Measurements from ENCODE around the gene SGMS2. TPM values are rescaled to one million over a fixed set of nuclear protein-coding genes. Genes with fewer than 3 reads are reported as not detected.

SGMS2 gene
- not detected for total RNA-seq

DNA sequence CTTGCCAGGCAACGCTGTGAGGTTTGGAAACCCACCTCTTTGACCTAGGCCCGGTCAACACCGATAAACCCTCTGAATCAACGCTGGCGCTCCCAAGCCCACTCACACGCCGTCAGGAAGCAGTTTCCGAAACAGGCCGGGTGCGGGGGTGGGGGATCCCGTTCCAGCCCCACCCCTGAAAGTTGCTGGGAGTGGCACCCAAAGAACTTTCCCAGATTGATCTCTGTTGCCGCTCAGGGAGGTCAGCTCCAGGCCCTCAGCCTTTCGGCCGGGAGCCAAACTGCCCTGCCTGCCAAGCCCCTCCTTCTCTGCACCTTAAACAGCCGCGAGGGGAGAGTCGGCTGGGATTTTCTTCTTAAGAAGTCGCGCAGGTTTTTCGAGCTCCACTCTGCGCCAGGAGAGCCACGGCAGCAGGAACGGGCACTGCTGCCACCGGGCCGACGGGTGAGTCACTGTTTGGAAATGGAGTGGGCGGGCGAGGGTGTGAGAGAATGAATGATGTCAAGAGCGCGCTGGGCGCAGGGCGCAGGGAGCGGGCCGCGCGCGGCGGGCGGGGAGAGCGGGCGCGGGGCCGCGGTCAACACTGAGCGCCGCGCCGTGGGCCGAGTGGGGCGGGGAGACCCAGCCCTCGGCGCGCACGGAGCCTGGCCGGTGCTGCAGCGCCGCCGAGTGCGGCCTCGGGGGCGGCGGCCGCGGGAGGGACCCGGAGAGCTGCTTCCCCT is at the start of gene SGMS2:
TSS of gene SGMS2 (plus strand) at position 583 of the 722 bp plus-strand sequence. CDS start 70,622 bp downstream, outside the sequence.
- peaks cover 9% of the 10 kb centered on the region for H3K4me1 Mint-ChIP-seq (ENCODE audit: low read depth)
- CTCF ChIA-PET: no interaction called here
- H3K36me3 Mint-ChIP-seq (ENCODE audit: low read depth): no peaks in the 10 kb centered on the region
- POLR2A ChIA-PET: no interaction called here
- no peaks in the 10 kb centered on the region for H3K9me3 Mint-ChIP-seq (ENCODE audit: insufficient read depth)
- no peak within 1 kb of the TSS for H3K27ac Mint-ChIP-seq
- peak; percentile 85 for ATAC-seq
- peak within 1 kb of the TSS; percentile 75 for H3K4me3 Mint-ChIP-seq
- peak; percentile 43 for DNase-seq
- peaks cover 61% of the 10 kb centered on the region for H3K27me3 Mint-ChIP-seq (ENCODE audit: low read depth)

DNA sequence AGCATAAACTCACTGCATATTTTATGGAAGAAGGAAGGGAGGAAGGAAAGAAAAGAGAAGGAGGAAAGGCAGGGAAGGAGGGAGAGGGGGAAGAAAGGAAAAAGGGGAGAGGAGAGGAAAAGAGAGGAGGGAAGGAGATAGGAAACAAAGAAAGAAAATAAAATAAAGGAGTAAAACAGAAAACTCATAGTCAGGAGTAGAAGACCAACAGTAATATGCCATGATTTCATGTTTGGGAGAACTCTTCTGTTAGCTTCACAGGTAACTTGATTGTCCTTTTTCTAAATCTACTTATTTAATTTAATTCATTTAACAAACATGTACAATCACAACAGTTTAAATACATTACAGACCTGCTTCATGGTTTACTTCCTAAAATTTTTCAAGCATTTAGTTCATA is 46.8 kb upstream of the SGMS2 start:
- Mint-ChIP-seq H3K4me1 (ENCODE audit: low read depth) (no peaks in the 10 kb centered on the region), H3K36me3 (ENCODE audit: low read depth) (no peaks in the 10 kb centered on the region), H3K27ac (no peak overlapping the region), H3K4me3 (no peak overlapping the region), H3K27me3 (ENCODE audit: low read depth) (peaks cover 5% of the 10 kb centered on the region), H3K9me3 (ENCODE audit: insufficient read depth) (peaks cover 17% of the 10 kb centered on the region)
- ChIA-PET POLR2A (no interaction called here), CTCF (no interaction called here)
- no peak for DNase-seq
- ATAC-seq: no peak

DNA sequence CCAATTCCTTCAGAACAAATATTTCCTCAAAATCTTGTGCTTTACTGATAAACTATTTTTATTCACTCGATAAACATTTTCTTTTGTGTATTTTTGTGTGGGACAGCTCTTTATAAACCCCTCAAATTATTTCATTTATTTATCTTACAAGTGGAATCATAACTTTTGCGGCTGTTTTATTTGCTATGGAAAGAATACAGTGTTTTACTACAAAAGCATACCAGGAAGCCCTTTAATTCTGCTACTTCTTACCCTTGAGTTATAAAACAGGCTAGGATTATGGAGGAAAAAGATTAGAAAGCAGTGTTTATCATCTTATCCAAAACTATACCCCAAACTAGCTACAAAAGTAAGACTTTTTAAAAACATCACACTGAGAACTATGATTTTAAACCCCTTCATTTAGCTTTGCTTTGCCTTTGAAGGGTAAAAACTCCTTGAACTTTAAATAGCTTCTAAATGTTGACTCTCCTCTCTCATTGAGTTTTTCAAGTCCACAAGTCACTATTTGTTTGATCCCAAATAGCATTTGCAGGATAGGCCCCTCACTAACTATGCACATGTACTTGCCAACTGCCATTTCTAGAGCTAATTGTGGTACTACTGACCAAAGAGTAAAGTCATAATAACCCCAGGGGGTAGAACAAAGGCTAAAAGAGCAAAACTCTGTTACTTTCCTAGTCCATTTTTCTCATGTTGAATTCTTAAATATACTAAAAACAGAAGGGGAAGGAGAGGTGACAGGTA is 45.8 kb upstream of the SGMS2 start:
- no peaks in the 10 kb centered on the region for H3K4me1 Mint-ChIP-seq (ENCODE audit: low read depth)
- ATAC-seq: no peak
- peaks cover 17% of the 10 kb centered on the region for H3K9me3 Mint-ChIP-seq (ENCODE audit: insufficient read depth)
- H3K36me3 Mint-ChIP-seq (ENCODE audit: low read depth): no peaks in the 10 kb centered on the region
- DNase-seq: no peak
- peaks cover 5% of the 10 kb centered on the region for H3K27me3 Mint-ChIP-seq (ENCODE audit: low read depth)
- H3K4me3 Mint-ChIP-seq: no peak overlapping the region
- ChIA-PET POLR2A (no interaction called here), CTCF (no interaction called here)
- H3K27ac Mint-ChIP-seq: no peak overlapping the region

DNA sequence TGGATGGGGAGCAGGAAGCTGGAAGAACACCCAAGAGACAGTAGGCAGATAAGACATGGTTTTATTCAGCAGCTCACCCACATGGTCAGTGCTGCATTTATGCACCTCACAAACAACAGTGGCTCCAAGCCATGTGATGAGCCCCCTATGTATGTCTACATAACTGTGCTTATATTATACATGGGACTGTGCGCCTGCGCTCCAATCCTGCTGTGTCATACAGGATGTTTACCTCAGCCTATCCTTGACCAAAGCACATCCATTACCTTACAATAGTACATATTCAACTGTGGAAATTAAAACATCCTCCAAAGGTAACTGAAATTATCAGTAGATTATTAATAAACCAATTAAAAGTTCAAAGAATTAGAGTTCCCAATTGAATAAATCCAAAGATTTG is 44.1 kb upstream of the SGMS2 start:
- Mint-ChIP-seq H3K4me3 (no peak overlapping the region), H3K9me3 (ENCODE audit: insufficient read depth) (peaks cover 17% of the 10 kb centered on the region), H3K27me3 (ENCODE audit: low read depth) (peaks cover 5% of the 10 kb centered on the region), H3K36me3 (ENCODE audit: low read depth) (no peaks in the 10 kb centered on the region), H3K27ac (no peak overlapping the region), H3K4me1 (ENCODE audit: low read depth) (no peaks in the 10 kb centered on the region)
- no peak for DNase-seq
- POLR2A ChIA-PET: no interaction called here
- no peak for ATAC-seq
- CTCF ChIA-PET: no interaction called here

DNA sequence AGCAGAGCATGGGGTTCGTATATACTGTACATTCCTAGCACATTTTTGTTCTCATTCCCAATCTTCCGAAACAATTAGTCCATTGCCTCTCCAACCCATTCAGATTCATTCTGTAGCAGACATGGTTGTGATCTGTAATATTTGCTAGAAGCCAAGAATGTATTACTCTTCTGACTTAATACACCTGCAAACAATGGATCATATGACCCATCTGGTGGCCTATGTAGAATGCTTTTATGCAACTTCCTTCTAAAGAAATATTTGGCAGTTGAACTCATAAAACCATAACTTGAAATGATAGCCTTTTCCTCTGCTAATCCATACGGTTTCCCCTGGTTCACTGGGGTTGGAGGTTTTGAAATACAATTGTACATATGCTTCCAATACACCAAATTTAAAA is 32.8 kb upstream of the SGMS2 start:
- POLR2A ChIA-PET: no interaction called here
- Mint-ChIP-seq H3K9me3 (ENCODE audit: insufficient read depth) (no peaks in the 10 kb centered on the region), H3K4me3 (no peak overlapping the region), H3K4me1 (ENCODE audit: low read depth) (no peaks in the 10 kb centered on the region), H3K27ac (no peak overlapping the region), H3K27me3 (ENCODE audit: low read depth) (peaks cover 7% of the 10 kb centered on the region), H3K36me3 (ENCODE audit: low read depth) (no peaks in the 10 kb centered on the region)
- DNase-seq (no peak), ATAC-seq (no peak)
- CTCF ChIA-PET: no interaction called here

DNA sequence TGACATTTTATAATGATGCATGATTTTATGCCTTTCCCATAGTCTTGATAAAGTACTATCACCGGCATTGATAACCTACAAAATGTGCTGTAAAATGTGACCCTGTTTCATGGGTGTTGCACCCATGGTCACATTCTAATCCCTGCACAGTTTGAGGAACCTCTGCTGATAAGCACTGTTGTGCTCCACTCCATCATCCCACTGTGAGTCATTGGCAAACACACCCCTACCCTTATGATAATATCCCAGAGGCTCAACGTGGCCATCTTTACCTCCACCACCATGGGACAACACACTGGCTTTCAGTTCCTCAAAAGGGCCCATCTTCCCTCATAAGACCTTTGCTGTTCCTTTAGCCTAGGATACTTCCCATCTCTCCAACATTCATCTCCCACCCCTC is 32.0 kb upstream of the SGMS2 start:
- no peak overlapping the region for H3K27ac Mint-ChIP-seq
- CTCF ChIA-PET: no interaction called here
- ATAC-seq: no peak

DNA sequence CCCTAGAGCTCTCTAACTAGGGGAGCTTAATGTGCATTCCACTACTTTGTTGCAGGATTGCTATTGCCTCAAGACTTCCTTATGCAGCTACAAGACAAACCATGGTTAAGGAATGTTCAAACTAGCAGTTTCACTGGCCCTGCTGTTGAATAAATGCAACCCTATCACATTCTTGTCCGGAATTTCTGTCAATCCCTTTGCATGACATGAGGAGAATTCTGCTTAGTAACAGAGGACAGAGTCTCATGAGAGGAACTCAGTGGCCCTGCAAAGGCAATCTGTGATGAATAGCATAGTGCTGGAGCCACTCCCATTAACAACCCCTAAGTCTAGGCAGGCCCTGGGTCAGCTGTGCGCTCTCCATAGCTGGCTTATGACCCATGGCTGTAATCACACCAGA is 30.7 kb upstream of the SGMS2 start:
- ATAC-seq: no peak
- no peaks in the 10 kb centered on the region for H3K36me3 Mint-ChIP-seq (ENCODE audit: low read depth)
- no peaks in the 10 kb centered on the region for H3K9me3 Mint-ChIP-seq (ENCODE audit: insufficient read depth)
- ChIA-PET CTCF (no interaction called here), POLR2A (no interaction called here)
- no peak for DNase-seq
- no peak overlapping the region for H3K27ac Mint-ChIP-seq
- H3K27me3 Mint-ChIP-seq (ENCODE audit: low read depth): peaks cover 8% of the 10 kb centered on the region
- H3K4me1 Mint-ChIP-seq (ENCODE audit: low read depth): no peaks in the 10 kb centered on the region
- no peak overlapping the region for H3K4me3 Mint-ChIP-seq

More for the DNA sequence above, 32.0 kb upstream of the SGMS2 start:
- DNase-seq: no peak
- Mint-ChIP-seq H3K4me1 (ENCODE audit: low read depth) (no peaks in the 10 kb centered on the region), H3K4me3 (no peak overlapping the region), H3K36me3 (ENCODE audit: low read depth) (no peaks in the 10 kb centered on the region), H3K9me3 (ENCODE audit: insufficient read depth) (no peaks in the 10 kb centered on the region), H3K27me3 (ENCODE audit: low read depth) (peaks cover 7% of the 10 kb centered on the region)
- POLR2A ChIA-PET: no interaction called here

DNA sequence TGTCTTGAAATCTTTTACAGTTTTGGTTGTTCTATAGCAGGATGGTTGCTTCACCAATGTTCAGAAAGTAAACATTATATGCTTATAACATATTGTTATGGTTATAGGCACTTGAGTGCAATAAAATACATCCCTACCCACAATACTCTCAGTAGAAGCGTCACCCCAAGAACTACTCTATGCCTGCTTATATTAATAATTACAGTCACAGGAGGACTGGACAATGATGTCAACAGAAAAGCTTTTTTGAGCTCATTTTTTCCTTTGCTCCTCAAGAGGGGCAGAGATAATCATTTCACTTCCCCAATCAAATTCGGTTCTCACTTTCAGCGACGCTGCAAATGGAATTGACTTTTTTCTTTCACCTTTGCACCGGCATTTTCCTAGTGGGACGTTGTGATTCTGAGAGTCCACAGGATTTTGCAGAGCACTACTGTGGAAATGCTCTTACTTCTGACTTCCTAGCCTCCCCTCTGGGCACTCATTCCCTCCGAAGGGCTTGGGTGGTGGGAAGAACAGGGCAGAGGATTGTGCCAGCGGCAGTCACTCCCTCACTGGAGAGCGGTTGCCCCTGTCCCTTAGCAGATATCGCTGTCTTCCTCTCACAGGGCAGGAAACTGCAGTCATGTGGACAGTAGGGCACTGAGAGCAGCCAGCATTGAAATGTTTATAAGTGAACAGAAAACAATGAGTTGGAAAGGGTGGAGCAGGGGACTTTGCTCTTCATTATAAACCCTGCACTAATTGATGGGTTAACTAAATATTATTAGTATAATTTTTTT is 24.9 kb upstream of the SGMS2 start:
- ATAC-seq: no peak
- no peak for DNase-seq
- POLR2A ChIA-PET: no interaction called here
- Mint-ChIP-seq H3K4me1 (ENCODE audit: low read depth) (no peaks in the 10 kb centered on the region), H3K36me3 (ENCODE audit: low read depth) (no peaks in the 10 kb centered on the region), H3K9me3 (ENCODE audit: insufficient read depth) (no peaks in the 10 kb centered on the region), H3K27ac (no peak overlapping the region), H3K4me3 (no peak overlapping the region), H3K27me3 (ENCODE audit: low read depth) (peaks cover 11% of the 10 kb centered on the region)
- CTCF ChIA-PET: no interaction called here

DNA sequence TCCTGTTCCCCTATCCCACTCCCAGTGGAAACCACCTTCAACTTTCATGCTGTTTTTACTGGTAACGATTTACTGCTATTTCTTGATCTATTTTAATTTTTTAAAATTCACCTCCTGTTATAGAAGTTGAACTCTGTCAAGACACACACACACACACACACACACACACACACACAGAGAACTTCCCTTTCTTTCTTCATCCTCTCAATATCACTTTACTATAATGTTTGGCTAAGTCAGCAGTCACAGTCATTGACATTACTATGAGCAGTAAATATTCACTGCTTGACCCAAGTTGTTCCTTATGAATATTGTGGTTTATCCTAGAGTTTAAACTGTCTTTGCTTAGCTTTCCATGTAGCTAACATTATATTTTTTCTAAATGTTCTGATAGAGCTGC is 24.0 kb upstream of the SGMS2 start:
- Mint-ChIP-seq H3K9me3 (ENCODE audit: insufficient read depth) (no peaks in the 10 kb centered on the region), H3K27me3 (ENCODE audit: low read depth) (peaks cover 15% of the 10 kb centered on the region), H3K36me3 (ENCODE audit: low read depth) (no peaks in the 10 kb centered on the region), H3K27ac (no peak overlapping the region), H3K4me3 (no peak overlapping the region), H3K4me1 (ENCODE audit: low read depth) (no peaks in the 10 kb centered on the region)
- ChIA-PET CTCF (no interaction called here), POLR2A (no interaction called here)
- no peak for DNase-seq
- no peak for ATAC-seq

DNA sequence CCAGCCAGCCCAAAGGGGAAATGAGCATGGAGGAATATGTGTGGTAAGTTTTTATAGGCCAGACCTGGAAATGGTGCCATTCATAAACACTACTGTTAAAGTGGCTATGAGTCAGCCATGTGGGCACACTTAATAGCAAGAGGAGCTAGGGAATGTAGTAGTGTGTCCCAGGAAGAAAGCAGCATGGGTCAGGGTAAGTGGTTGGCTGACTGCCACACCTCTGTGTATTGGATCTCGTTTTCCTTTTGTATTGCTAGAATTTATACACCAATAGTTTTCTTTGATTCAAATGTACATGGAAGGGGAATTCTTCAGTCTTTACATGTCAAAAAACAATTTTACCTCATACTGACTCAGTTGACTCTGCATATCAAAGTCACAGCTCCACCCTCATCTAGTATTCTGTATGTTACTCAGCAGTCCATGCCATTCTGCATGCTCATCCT is 22.9 kb upstream of the SGMS2 start:
- peaks cover 15% of the 10 kb centered on the region for H3K27me3 Mint-ChIP-seq (ENCODE audit: low read depth)
- H3K9me3 Mint-ChIP-seq (ENCODE audit: insufficient read depth): no peaks in the 10 kb centered on the region
- ChIA-PET POLR2A (no interaction called here), CTCF (no interaction called here)
- H3K4me1 Mint-ChIP-seq (ENCODE audit: low read depth): no peaks in the 10 kb centered on the region
- DNase-seq: no peak
- no peak for ATAC-seq
- no peak overlapping the region for H3K4me3 Mint-ChIP-seq
- no peak overlapping the region for H3K27ac Mint-ChIP-seq
- H3K36me3 Mint-ChIP-seq (ENCODE audit: low read depth): no peaks in the 10 kb centered on the region

DNA sequence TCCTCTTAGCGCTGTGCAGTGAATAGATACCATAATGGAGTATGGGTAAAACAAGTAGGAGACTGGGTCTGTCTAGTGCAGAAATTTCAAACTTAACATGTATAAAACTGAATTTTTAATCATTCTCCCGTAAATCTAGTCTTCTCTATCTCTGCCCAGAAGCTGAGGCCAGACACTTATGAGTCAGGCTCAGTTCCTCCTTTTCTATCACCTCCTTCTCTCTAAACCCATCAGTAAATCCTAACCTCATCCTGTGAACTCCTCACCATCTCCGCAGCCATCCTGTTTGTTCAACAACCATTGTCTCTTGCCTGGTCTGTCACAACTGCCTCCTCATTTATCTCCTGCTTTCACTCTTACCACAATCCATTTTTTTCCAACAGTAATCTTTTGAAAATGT is 19.8 kb upstream of the SGMS2 start:
- CTCF ChIA-PET: no interaction called here
- Mint-ChIP-seq H3K27me3 (ENCODE audit: low read depth) (peaks cover 15% of the 10 kb centered on the region), H3K4me1 (ENCODE audit: low read depth) (no peaks in the 10 kb centered on the region), H3K27ac (no peak overlapping the region), H3K9me3 (ENCODE audit: insufficient read depth) (no peaks in the 10 kb centered on the region), H3K36me3 (ENCODE audit: low read depth) (no peaks in the 10 kb centered on the region), H3K4me3 (no peak overlapping the region)
- ATAC-seq (no peak), DNase-seq (no peak)
- POLR2A ChIA-PET: no interaction called here

DNA sequence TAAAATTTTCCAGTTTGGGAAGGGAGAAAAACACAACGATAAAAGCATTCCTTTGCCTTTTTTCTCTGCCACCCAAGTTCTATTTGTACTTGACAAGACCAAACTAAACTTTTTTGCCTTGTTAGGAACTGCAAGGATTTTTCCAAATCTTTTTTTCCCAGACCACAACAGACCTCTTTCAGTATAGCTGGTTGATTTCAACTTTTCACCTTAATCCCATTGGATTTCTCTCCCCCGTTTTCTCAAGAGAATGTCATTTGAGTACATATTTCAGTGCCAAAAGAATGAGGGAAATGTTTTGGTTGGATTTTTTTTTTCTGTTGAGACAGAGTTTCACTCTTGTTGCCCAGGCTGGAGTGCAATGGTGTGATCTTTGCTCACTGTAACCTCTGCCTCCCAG is 18.5 kb upstream of the SGMS2 start:
- H3K4me1 Mint-ChIP-seq (ENCODE audit: low read depth): no peaks in the 10 kb centered on the region
- ChIA-PET CTCF (interaction anchor here (0.6 kb wide), 1 partner anchor 509 kb away, joined by 3 read pairs; no protein-coding TSS in a partner anchor), POLR2A (no interaction called here)
- H3K27ac Mint-ChIP-seq: no peak overlapping the region
- DNase-seq: no peak
- no peaks in the 10 kb centered on the region for H3K9me3 Mint-ChIP-seq (ENCODE audit: insufficient read depth)
- H3K27me3 Mint-ChIP-seq (ENCODE audit: low read depth): peaks cover 19% of the 10 kb centered on the region
- no peak for ATAC-seq
- no peaks in the 10 kb centered on the region for H3K36me3 Mint-ChIP-seq (ENCODE audit: low read depth)
- no peak overlapping the region for H3K4me3 Mint-ChIP-seq

Data from activated CD8-positive, alpha-beta T cell treated with anti-CD3 and anti-CD28 coated beads, Interleukin-2, amount 10 ng/mL, durations not matched to agents 7 days and 5 days (primary cell).